ENCODE results near the gene CREG1. TPM values are rescaled to one million over a fixed set of nuclear protein-coding genes. Genes with fewer than 3 reads are reported as not detected.

Gene CREG1
- polyA plus RNA-seq, 2 donors: 41.9 to 72.7 TPM

GRCh38 chr1:167551362-167551761 lies 2.2 kb downstream of the CREG1 start:
- Histone ChIP-seq H3K9me3 (ENCODE audit: control insufficient read depth in 2 of 2, insufficient read depth in 1 of 2, low read depth in 1 of 2, low read length in 1 of 2) (no peaks in the 10 kb centered on the region), H3K4me3 (ENCODE audit: low read depth in 1 of 2, low read length in 2 of 2) (no peak overlapping the region), H3K27ac (ENCODE audit: low read depth in 2 of 2, low read length in 1 of 2) (peak overlapping the region in 1 of 2 donors; percentile 36), H3K36me3 (ENCODE audit: control insufficient read depth in 2 of 2, insufficient read depth in 2 of 2, low read length in 1 of 2) (peaks cover 0 to 2% of the 10 kb centered on the region in 2 donors), H3K4me1 (ENCODE audit: control insufficient read depth in 2 of 2, insufficient read depth in 2 of 2, low read length in 1 of 2) (peaks cover 0 to 2% of the 10 kb centered on the region in 2 donors), H3K27me3 (ENCODE audit: control insufficient read depth in 1 of 2, insufficient read depth in 2 of 2, low read length in 2 of 2) (no peaks in the 10 kb centered on the region)
- 81 to 95% methylated on average over 1 of the region's 1 CpG for WGBS, 2 donors

GRCh38 chr1:167548059-167548932 lies 5.3 kb downstream of the CREG1 start:
- Histone ChIP-seq H3K9me3 (ENCODE audit: control insufficient read depth in 2 of 2, insufficient read depth in 1 of 2, low read depth in 1 of 2, low read length in 1 of 2) (no peaks in the 10 kb centered on the region), H3K4me3 (ENCODE audit: low read depth in 1 of 2, low read length in 2 of 2) (no peak overlapping the region), H3K27me3 (ENCODE audit: control insufficient read depth in 1 of 2, insufficient read depth in 2 of 2, low read length in 2 of 2) (no peaks in the 10 kb centered on the region), H3K4me1 (ENCODE audit: control insufficient read depth in 2 of 2, insufficient read depth in 2 of 2, low read length in 1 of 2) (peaks cover 2 to 6% of the 10 kb centered on the region in 2 donors), H3K36me3 (ENCODE audit: control insufficient read depth in 2 of 2, insufficient read depth in 2 of 2, low read length in 1 of 2) (peaks cover 0 to 7% of the 10 kb centered on the region in 2 donors), H3K27ac (ENCODE audit: low read depth in 2 of 2, low read length in 1 of 2) (no peak overlapping the region)
- 63% methylated on average over 5 of the region's 5 CpGs for whole genome bisulfite sequencing, 2 donors

GRCh38 chr1:167546935-167547334 lies 6.6 kb downstream of the CREG1 start:
- Histone ChIP-seq H3K4me1 (ENCODE audit: control insufficient read depth in 2 of 2, insufficient read depth in 2 of 2, low read length in 1 of 2) (peaks cover 2 to 6% of the 10 kb centered on the region in 2 donors), H3K27ac (ENCODE audit: low read depth in 2 of 2, low read length in 1 of 2) (no peak overlapping the region), H3K36me3 (ENCODE audit: control insufficient read depth in 2 of 2, insufficient read depth in 2 of 2, low read length in 1 of 2) (peaks cover 0 to 7% of the 10 kb centered on the region in 2 donors), H3K4me3 (ENCODE audit: low read depth in 1 of 2, low read length in 2 of 2) (no peak overlapping the region), H3K27me3 (ENCODE audit: control insufficient read depth in 1 of 2, insufficient read depth in 2 of 2, low read length in 2 of 2) (no peaks in the 10 kb centered on the region), H3K9me3 (ENCODE audit: control insufficient read depth in 2 of 2, insufficient read depth in 1 of 2, low read depth in 1 of 2, low read length in 1 of 2) (no peaks in the 10 kb centered on the region)
- 85 to 93% methylated on average over 1 of the region's 1 CpG for WGBS, 2 donors

GRCh38 chr1:167545349-167545748 lies 8.2 kb downstream of the CREG1 start:
- WGBS, 2 donors: 62 to 72% methylated on average over 4 of the region's 4 CpGs
- Histone ChIP-seq H3K9me3 (ENCODE audit: control insufficient read depth in 2 of 2, insufficient read depth in 1 of 2, low read depth in 1 of 2, low read length in 1 of 2) (no peaks in the 10 kb centered on the region), H3K36me3 (ENCODE audit: control insufficient read depth in 2 of 2, insufficient read depth in 2 of 2, low read length in 1 of 2) (peaks cover 0 to 7% of the 10 kb centered on the region in 2 donors), H3K27ac (ENCODE audit: low read depth in 2 of 2, low read length in 1 of 2) (no peak overlapping the region), H3K4me3 (ENCODE audit: low read depth in 1 of 2, low read length in 2 of 2) (no peak overlapping the region), H3K27me3 (ENCODE audit: control insufficient read depth in 1 of 2, insufficient read depth in 2 of 2, low read length in 2 of 2) (no peaks in the 10 kb centered on the region), H3K4me1 (ENCODE audit: control insufficient read depth in 2 of 2, insufficient read depth in 2 of 2, low read length in 1 of 2) (peaks cover 2 to 6% of the 10 kb centered on the region in 2 donors)

- peaks cover 2 to 6% of the 10 kb centered on the region in 2 donors for H3K4me1 ChIP-seq (ENCODE audit: control insufficient read depth in 2 of 2, insufficient read depth in 2 of 2, low read length in 1 of 2)
- H3K27me3 ChIP-seq (ENCODE audit: control insufficient read depth in 1 of 2, insufficient read depth in 2 of 2, low read length in 2 of 2): no peaks in the 10 kb centered on the region
- 73 to 77% methylated on average over 3 of the region's 3 CpGs for WGBS, 2 donors
- H3K4me3 ChIP-seq (ENCODE audit: low read depth in 1 of 2, low read length in 2 of 2): no peak overlapping the region
- no peaks in the 10 kb centered on the region for H3K9me3 ChIP-seq (ENCODE audit: control insufficient read depth in 2 of 2, insufficient read depth in 1 of 2, low read depth in 1 of 2, low read length in 1 of 2)
- peak overlapping the region; percentile 52 to 74 for H3K27ac ChIP-seq (ENCODE audit: low read depth in 2 of 2, low read length in 1 of 2)
- peaks cover 0 to 7% of the 10 kb centered on the region in 2 donors for H3K36me3 ChIP-seq (ENCODE audit: control insufficient read depth in 2 of 2, insufficient read depth in 2 of 2, low read length in 1 of 2)
Measured at GRCh38 chr1:167544447-167545093, 9.0 kb downstream of the CREG1 start.

GRCh38 chr1:167543199-167543990 lies 10.2 kb downstream of the CREG1 start:
- WGBS, 2 donors: 84 to 85% methylated on average over 13 of the region's 13 CpGs
- no peaks in the 10 kb centered on the region for H3K27me3 ChIP-seq (ENCODE audit: control insufficient read depth in 1 of 2, insufficient read depth in 2 of 2, low read length in 2 of 2)
- no peak overlapping the region for H3K4me3 ChIP-seq (ENCODE audit: low read depth in 1 of 2, low read length in 2 of 2)
- H3K9me3 ChIP-seq (ENCODE audit: control insufficient read depth in 2 of 2, insufficient read depth in 1 of 2, low read depth in 1 of 2, low read length in 1 of 2): no peaks in the 10 kb centered on the region
- peak overlapping the region in 1 of 2 donors; percentile 51 for H3K27ac ChIP-seq (ENCODE audit: low read depth in 2 of 2, low read length in 1 of 2)
- H3K36me3 ChIP-seq (ENCODE audit: control insufficient read depth in 2 of 2, insufficient read depth in 2 of 2, low read length in 1 of 2): peaks cover 0 to 7% of the 10 kb centered on the region in 2 donors
- H3K4me1 ChIP-seq (ENCODE audit: control insufficient read depth in 2 of 2, insufficient read depth in 2 of 2, low read length in 1 of 2): peaks cover 2 to 6% of the 10 kb centered on the region in 2 donors

GRCh38 chr1:167542109-167543032 lies 11.2 kb downstream of the CREG1 start:
- Histone ChIP-seq H3K27ac (ENCODE audit: low read depth in 2 of 2, low read length in 1 of 2) (peak overlapping the region in 1 of 2 donors; percentile 8), H3K4me3 (ENCODE audit: low read depth in 1 of 2, low read length in 2 of 2) (no peak overlapping the region), H3K36me3 (ENCODE audit: control insufficient read depth in 2 of 2, insufficient read depth in 2 of 2, low read length in 1 of 2) (peaks cover 0 to 5% of the 10 kb centered on the region in 2 donors), H3K4me1 (ENCODE audit: control insufficient read depth in 2 of 2, insufficient read depth in 2 of 2, low read length in 1 of 2) (peaks cover 2 to 6% of the 10 kb centered on the region in 2 donors), H3K9me3 (ENCODE audit: control insufficient read depth in 2 of 2, insufficient read depth in 1 of 2, low read depth in 1 of 2, low read length in 1 of 2) (no peaks in the 10 kb centered on the region), H3K27me3 (ENCODE audit: control insufficient read depth in 1 of 2, insufficient read depth in 2 of 2, low read length in 2 of 2) (no peaks in the 10 kb centered on the region)
- WGBS, 2 donors: 72 to 76% methylated on average over 12 of the region's 12 CpGs

GRCh38 chr1:167541610-167542009 lies 12.0 kb downstream of the CREG1 start:
- Histone ChIP-seq H3K9me3 (ENCODE audit: control insufficient read depth in 2 of 2, insufficient read depth in 1 of 2, low read depth in 1 of 2, low read length in 1 of 2) (no peaks in the 10 kb centered on the region), H3K27me3 (ENCODE audit: control insufficient read depth in 1 of 2, insufficient read depth in 2 of 2, low read length in 2 of 2) (no peaks in the 10 kb centered on the region), H3K27ac (ENCODE audit: low read depth in 2 of 2, low read length in 1 of 2) (no peak overlapping the region), H3K4me1 (ENCODE audit: control insufficient read depth in 2 of 2, insufficient read depth in 2 of 2, low read length in 1 of 2) (peaks cover 2 to 6% of the 10 kb centered on the region in 2 donors), H3K4me3 (ENCODE audit: low read depth in 1 of 2, low read length in 2 of 2) (no peak overlapping the region), H3K36me3 (ENCODE audit: control insufficient read depth in 2 of 2, insufficient read depth in 2 of 2, low read length in 1 of 2) (peaks cover 0 to 5% of the 10 kb centered on the region in 2 donors)
- 0% methylated on average over 1 of the region's 1 CpG for WGBS, 2 donors

Data from esophagus (tissue), 2 donors.